B cell (primary cell): ENCODE results near the gene M6PR.

Experiments
- EZH2 ChIP-seq: IDR thresholded peaks from 2 replicates; pipeline ENCODE4 v1.6.1; 2012; ENCODE audit warnings: borderline replicate concordance, low read depth, mild to moderate bottlenecking, moderate library complexity, low read length; ENCODE audit not compliant: insufficient read depth, poor library complexity, severe bottlenecking
- TF ChIP-seq, protein P1 (sequence below): fragments of 200-600 bp; IDR thresholded peaks from one replicate; pipeline ENCODE4 v1.8.0; 2022; ENCODE audit warnings: antibody characterized with exemption, mild to moderate bottlenecking

- TF ChIP-seq, protein P1, sequence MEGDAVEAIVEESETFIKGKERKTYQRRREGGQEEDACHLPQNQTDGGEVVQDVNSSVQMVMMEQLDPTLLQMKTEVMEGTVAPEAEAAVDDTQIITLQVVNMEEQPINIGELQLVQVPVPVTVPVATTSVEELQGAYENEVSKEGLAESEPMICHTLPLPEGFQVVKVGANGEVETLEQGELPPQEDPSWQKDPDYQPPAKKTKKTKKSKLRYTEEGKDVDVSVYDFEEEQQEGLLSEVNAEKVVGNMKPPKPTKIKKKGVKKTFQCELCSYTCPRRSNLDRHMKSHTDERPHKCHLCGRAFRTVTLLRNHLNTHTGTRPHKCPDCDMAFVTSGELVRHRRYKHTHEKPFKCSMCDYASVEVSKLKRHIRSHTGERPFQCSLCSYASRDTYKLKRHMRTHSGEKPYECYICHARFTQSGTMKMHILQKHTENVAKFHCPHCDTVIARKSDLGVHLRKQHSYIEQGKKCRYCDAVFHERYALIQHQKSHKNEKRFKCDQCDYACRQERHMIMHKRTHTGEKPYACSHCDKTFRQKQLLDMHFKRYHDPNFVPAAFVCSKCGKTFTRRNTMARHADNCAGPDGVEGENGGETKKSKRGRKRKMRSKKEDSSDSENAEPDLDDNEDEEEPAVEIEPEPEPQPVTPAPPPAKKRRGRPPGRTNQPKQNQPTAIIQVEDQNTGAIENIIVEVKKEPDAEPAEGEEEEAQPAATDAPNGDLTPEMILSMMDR: no peak
- no peak for TF ChIP-seq EZH2
Observed at GRCh38 chr12:8989413-8989812, 40.0 kb upstream of the M6PR start, which contains the start of gene KLRG1.
